HG03108 (cell line): Measurements from ENCODE around the gene MPDU1.

Experiments
- ATAC-seq: cut with Tn5 transposase; IDR thresholded peaks from one replicate; pipeline ENCODE4 v1.9.1; 2021; ENCODE audit warnings: moderate library complexity; ENCODE audit not compliant: unreplicated experiment

Gene MPDU1

DNA sequence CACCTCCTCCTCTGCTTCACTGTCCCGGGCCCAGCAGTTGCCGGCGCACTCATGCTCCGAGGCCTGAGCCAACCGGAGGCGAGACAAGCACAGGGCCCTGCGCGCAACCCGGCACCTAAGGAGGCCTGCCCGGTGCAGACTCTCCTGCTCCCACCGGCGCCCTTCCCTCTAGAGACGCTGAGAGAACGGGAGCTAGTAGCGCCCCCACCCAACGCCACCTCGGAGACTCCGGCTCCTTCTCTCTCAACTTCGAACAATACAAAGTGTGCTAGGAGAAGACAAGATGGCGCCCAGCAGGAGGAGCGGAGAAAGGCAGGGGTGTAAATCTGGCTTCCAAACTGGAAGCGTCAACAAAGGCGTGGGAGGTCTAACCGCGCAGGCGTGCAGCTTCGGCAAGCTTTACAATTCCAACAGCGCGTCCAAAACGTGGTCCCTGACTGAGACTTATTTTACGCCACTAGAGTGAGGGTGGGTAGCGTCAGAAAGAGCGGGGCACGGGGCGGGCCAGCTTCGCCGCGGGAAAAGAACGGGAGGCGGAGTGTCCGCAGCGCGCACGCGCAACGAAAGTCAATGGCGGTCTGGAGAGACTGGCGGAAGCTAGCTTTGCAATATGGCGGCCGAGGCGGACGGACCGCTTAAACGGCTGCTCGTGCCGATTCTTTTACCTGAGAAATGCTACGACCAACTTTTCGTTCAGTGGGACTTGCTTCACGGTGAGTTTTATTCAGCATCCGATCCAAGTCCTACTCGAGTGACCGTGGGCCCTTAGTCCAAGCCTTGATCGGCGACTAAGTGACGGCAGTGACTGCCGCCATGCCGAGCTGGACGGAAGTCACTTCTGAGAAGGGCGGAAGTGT, at the start of gene MPDU1:
Gene MPDU1 (plus strand): TSS at position 600 of the 857 bp plus-strand sequence. CDS start 11 bp downstream, at position 611.
- peak; percentile 46 for ATAC-seq

DNA sequence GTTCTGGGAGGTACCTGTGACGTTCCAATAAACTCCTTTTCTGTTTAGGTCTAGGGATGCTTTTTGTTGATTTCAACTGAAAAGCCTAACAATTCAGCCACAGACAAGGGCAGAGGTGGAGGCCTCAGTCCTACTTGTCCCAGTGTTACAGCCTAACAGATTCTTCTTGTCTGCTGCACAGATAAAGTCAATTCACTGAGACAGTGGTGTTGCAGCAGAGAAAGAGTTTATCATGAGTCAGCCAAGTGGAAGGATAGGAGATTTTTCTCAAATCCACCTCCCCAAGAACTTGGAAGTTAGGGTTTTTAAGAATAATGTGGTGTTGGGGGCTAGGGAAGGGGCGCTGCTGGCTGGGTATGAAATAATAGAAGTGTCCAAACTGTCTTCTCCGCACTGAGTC, 45.6 kb upstream of the MPDU1 start:
- ATAC-seq, result no peak

DNA sequence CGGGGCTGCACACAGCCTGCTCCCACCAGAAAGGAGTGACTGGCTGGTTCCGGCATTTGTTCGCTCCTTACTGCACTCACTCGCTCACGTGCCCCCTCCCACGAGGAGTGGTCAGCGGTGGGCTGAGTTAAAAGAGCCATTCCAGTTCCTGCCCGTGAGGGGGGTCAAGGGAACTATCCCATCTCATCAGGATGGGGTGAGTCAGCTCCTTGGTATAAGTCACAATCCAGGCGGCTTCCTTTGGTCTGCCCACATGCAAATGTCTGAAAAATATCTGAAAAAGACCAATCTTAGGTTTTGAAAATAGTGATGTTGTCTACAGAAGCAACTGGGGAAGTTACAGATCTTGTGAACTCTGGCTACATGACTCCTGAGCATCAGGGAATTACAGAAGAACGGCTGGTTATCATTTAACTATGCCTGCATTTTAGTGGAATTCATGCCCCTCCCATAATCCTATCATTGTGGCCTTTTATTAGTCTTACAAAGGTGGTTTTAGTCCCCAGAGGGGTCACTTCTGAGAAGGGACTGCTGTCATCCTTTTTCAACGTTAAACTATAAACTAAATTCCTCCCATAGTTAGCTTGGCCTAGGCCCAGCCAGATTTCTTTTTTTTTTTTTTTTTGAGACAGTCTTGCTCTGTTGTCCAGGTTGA, 44.6 kb upstream of the MPDU1 start:
- no peak for ATAC-seq

DNA sequence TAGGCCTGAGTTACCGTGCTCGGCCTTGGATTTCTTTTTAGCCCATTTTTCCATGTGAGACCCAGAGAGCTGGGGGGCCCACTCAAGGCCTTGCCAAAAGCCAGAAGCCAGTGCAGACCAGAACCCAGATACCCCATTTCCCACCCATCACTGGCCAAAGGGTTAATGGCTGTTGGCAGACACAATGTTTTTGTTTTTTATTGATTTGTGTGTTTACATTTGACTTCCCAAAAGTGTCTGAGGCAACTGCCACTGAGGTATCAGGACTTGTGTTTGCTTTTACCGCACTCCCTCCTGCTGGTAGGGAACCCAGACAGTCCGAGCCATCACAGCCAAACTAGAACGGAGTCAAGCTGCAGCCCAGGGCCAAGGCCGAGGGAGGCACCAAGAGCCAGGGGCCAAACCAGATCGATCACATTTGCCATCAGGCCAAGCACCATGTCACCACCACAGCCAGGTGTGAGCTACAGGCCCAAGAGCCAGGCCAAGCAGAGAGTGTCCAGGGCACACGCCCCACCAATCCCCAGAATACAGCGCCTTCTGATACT, 42.5 kb upstream of the MPDU1 start:
- no peak for ATAC-seq

DNA sequence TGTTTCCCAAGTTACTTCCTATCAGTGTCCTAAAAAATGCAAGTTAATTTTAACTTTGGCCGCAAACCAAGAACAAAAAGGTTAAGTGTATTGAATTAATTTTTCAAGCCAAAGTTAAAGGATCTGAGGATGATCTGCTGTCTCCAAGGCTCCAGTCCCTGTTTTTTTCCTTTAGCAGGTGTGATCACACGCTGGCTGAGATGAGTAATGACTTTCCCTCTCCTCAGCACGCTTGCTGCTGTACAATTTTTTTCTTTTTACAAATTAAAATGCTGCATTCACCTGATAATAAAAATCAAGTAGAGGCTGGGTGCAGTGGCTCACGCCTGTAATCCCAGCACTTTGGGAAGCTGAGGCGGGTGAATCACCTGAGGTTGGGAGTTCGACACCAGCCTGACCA, 38.7 kb upstream of the MPDU1 start:
- no peak for ATAC-seq

DNA sequence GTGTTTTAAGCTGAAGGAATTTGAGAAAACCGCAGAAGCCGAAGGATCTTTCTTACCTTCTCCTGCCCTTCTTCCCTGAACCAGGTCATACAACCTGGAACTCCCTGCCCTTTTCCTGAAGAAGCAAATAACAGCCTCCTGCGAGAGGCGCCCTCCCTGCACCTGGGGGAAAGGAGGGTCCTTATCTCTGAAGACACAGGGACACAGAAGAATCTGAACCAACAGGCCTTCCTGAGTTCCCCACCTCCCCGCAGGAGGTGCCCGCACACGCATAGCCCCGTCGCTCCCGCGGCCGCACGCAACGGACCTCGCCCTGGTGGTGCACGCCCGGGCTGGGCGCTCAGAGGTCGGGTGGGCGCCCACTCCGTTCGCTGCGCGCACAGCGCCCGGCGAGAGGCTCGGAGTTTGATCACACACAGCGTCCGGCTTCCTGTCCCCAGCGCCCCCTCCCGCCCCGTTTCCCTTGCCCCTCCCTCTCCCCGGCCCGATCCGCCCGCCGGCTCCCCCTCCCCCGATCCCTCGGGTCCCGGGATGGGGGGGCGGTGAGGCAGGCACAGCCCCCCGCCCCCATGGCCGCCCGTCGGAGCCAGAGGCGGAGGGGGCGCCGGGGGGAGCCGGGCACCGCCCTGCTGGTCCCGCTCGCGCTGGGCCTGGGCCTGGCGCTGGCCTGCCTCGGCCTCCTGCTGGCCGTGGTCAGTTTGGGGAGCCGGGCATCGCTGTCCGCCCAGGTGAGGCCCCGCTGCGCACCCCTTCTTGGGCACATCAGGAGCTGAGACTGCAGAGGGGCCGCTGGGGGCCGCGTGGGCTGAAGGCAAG, 34.9 kb upstream of the MPDU1 start, which contains the start of gene TNFSF12:
Gene TNFSF12 (plus strand): TSS at position 474 of the 816 bp plus-strand sequence. CDS start 96 bp downstream, at position 570.
- ATAC-seq, result no peak

DNA sequence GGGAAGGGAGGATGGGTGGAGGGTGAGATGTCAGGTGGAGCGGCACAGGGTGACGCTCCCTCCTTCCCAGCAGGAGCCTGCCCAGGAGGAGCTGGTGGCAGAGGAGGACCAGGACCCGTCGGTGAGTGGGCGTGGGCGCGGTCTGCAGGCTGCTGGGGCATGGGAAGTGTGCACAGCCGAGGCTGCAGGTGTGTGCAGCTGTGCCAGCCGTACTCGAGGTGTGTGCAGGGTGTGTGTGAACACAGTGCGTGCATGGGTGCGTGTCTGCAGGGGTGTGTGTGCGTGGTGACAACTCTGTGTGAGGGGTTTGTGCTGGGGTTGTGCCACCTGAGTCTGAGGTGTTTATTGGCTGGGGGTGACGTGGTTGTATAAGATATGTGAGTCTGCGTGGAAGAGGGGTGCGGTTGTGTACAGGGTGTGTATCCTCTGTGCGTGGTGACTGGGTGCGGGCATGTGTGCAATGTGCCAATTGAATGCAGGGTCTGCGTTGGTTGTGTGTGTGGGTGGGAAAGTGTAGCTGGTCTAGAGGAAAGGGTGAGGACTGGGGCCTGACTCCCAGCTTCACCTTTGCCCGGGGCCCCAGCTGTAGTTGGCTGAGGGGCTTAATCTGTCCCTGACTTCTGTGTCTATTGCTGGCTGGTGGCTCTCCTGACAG, 34.1 kb upstream of the MPDU1 start:
- ATAC-seq, result no peak

DNA sequence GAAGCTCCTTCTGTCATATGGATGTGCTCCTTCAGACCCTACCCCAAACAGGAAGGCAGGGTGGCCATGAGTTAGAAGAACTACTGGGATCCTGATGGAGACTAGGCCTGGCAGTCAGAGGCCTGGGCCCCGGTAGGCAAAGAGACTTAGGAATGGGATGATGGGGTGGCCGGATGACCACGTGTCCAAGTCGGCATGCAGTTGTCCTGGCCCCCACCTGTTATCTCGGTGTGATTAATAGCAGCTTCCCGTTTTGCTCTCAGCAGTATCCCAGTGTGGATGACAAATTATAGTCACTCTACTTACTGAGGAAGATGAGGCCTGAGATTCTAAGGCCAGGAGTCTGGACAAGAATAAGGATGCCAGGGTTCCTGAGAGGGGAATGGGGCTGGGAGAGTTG, 33.3 kb upstream of the MPDU1 start:
- ATAC-seq, result no peak

DNA sequence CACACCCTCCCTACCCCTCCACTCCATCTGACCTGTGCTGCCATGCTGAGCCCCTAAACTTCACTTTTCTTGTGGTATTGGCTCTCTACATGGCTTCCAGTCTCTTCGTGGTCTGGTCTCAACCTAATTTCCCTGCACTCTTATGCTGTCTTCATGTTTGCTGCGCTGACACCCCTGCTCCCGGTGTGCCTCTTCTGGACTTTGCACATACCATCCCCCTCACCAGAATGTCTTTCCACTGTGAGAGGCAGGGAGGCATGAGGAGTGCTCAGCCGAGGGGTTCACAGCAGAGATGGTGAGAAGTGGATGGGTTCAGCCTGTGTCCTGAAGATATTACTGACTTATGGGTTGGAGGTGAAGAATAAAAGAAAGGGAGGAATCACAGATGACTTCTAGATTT, 32.3 kb upstream of the MPDU1 start:
- ATAC-seq, result no peak

DNA sequence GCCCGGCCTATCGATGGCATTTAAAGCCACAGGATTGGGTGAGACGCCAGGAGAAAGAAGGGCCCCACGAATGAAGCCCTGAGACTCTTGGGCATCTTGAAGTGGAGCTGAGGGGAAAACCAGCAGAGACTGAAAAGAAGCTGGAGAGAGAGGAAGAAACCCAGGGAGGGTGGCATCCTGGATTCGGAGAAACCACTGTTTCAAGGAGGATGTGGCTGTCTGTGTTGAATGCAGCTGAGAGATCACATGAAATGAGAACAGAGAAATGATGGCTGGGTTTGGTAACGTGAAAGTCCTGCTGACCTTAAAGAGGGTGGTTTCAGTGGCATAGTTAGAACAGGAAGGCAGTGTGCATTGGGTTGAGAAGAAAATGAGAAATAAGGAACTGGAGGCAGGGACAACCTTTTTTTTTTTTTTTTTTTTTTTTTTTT, 31.0 kb upstream of the MPDU1 start:
- ATAC-seq, result peak; percentile 78

DNA sequence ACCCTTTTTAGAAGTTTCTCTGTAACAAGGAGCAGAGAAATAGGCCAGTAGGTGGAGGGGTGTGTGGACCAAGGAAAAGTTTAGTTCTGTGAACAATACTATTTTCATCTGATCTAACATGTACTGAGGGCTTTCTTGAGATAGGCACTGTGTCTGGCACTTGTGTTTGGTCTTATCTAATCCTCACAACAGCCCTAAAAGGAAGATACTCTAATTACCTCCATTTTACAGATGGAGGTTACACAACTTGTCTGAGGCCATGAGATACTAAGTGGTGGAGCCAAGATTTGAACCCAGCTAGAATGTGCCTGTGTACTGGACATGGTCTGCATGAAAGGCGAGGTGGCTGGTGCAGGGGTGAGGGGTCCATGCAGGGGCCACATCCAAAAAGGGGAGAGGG, 30.3 kb upstream of the MPDU1 start:
- ATAC-seq, result no peak

DNA sequence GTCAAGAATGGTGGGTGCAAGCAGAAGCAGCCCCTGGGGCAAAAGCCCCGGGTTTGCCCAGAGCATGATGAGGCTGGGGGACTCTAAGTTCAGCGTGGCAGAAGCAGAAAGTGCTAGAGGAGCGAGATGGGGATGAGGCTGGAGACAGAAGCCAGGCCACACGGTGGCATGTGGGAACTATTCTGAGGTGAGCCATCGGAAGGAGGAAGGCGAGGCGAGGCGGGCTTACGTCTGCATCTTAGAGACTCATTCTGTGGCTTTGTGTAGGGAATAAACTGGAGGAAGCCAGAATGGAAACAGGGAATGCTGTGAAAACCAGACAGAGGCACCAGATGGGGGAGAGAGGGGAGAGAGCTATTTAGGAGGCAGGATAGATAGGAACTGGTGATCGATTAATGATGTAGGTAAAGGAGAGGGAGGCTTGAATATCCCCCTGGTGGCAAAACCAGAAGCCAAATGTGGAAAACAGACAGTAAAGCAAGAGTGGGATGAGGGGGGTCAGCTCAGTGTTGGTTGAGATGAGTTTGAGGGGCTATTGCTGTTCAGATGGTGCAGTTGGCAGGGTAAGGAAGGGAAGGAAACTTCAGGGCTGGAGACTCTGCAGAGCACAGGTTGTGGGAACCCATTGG, 28.2 kb upstream of the MPDU1 start:
- ATAC-seq, result no peak

DNA sequence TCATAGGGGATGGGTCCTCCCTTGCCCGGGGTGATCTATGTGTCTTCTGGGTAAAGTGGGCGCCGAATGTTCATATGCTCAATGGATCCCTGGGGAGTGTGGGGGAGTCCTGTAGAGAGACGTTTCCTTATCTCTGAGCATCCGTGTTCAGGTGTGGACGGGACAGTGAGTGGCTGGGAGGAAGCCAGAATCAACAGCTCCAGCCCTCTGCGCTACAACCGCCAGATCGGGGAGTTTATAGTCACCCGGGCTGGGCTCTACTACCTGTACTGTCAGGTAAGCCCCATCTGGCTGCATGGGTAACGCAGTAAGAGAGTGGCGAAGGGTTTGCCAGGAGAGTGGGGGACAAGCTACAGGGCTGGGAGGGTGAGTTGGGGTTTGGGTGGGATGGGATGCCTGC, 27.0 kb upstream of the MPDU1 start:
- ATAC-seq, result no peak

DNA sequence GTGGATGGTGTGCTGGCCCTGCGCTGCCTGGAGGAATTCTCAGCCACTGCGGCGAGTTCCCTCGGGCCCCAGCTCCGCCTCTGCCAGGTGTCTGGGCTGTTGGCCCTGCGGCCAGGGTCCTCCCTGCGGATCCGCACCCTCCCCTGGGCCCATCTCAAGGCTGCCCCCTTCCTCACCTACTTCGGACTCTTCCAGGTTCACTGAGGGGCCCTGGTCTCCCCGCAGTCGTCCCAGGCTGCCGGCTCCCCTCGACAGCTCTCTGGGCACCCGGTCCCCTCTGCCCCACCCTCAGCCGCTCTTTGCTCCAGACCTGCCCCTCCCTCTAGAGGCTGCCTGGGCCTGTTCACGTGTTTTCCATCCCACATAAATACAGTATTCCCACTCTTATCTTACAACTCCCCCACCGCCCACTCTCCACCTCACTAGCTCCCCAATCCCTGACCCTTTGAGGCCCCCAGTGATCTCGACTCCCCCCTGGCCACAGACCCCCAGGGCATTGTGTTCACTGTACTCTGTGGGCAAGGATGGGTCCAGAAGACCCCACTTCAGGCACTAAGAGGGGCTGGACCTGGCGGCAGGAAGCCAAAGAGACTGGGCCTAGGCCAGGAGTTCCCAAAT, 26.4 kb upstream of the MPDU1 start:
- no peak for ATAC-seq

DNA sequence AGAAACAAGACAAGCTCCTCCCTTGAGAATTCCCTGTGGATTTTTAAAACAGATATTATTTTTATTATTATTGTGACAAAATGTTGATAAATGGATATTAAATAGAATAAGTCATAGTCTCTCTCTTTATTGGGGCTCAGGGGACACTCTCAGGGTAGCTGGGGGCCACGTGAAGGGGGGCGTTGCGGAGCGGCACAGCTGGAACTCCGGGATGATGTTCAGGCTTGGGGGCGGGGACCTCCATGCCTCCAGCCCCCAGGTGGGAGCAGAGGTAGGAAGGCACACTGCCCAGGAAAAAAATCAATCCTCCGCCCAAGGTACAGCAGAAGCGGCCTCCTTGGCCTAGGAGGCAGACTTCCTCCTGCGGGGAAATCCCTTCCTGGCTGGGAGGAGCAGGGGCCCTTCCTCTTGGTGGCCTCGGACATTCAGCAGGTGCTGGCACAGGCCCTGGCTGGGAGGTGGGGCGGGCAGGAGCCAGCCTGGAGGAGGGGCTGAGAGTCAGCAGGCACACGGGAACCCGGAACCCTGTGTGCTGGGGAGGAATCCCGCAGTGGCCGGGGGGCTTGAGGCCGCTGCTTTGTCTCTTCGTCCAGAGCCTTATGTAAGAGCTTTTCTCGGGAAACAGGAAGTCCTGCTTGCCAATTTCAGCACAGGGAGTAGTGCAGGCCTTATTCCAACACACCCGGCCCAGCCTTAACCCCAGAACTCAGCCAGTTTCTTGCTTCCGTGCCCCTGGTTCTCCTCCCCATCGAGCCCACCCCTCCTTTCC, 25.7 kb upstream of the MPDU1 start:
- peak; percentile 41 for ATAC-seq

DNA sequence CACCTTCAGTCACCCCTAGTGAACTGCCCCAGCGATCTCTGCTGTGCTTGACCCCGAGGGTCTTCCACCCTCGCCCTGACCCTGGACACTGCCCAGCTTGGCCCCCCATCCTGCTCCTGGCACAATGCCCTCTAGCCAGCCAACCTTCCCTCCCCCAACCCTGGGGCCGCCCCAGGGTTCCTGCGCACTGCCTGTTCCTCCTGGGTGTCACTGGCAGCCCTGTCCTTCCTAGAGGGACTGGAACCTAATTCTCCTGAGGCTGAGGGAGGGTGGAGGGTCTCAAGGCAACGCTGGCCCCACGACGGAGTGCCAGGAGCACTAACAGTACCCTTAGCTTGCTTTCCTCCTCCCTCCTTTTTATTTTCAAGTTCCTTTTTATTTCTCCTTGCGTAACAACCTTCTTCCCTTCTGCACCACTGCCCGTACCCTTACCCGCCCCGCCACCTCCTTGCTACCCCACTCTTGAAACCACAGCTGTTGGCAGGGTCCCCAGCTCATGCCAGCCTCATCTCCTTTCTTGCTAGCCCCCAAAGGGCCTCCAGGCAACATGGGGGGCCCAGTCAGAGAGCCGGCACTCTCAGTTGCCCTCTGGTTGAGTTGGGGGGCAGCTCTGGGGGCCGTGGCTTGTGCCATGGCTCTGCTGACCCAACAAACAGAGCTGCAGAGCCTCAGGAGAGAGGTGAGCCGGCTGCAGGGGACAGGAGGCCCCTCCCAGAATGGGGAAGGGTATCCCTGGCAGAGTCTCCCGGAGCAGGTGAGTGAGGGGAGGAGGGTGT, 24.9 kb upstream of the MPDU1 start, which contains the start of gene TNFSF13:
Gene TNFSF13 (plus strand): TSS at position 207 of the 776 bp plus-strand sequence. CDS start 290 bp downstream, at position 497.
- no peak for ATAC-seq

DNA sequence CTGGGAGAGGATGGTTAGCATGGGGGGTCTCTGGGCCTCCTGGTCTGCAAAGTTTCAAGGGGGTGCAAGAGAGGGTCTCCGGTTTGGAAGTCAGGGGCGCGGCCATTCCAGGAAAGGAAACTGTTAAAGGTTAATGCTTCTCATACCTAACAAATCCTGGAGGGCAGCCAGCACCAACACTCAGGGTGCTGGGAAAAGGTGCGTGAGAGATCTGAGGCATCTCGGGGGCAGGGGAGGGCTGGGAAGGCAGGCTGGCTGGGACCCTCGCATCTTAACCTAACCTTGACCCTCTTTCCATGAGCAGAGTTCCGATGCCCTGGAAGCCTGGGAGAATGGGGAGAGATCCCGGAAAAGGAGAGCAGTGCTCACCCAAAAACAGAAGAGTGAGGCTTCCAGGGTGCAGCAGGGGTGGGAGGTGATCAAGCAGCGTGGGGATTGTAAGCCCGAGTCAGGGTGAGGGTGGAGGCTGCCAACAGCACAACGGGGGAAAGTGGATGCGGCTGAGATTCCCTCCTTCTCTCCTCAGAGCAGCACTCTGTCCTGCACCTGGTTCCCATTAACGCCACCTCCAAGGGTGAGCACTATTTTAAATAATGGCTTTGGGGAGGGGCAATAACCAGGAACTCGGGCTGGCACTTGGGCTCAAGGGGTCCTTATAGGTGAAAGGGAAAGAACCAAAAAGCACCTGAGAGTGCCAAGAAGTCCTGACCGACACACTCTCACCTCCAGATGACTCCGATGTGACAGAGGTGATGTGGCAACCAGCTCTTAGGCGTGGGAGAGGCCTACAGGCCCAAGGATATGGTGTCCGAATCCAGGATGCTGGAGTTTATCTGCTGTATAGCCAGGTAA, 24.1 kb upstream of the MPDU1 start:
- no peak for ATAC-seq
